Measurements from ENCODE around the gene PCNX1. TPM values are rescaled to one million over a fixed set of nuclear protein-coding genes. Genes with fewer than 3 reads are reported as not detected.
"Not testable (repeated sequence)": the region's sequence is repeated elsewhere in the genome, so short reads cannot be mapped to it uniquely, and the experiment has no call there.

PCNX1 gene
- total RNA-seq, 1 experiment from 2014 or later = 32.7 TPM

DNA sequence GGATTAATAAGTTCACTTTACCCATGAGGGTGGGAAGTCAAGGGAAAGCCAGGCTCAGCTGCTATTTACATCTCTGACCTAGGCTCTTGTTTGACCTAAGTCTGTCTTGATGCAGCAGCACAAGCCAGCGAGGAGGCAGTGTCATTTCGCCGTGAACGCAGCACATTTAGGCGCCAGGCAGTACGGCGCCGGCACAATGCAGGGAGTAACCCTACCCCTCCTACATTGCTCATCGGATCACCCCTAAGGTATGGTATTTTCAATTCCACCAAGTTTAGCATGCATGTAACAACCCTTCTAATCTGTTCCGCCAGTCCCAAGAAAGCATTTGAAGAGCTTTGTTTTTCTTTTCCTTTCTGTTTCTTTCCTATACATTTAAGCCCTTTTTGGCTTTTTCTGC, 81.2 kb downstream of the PCNX1 start:
- H3K27me3 ChIP-seq = no peaks in the 10 kb centered on the region

DNA sequence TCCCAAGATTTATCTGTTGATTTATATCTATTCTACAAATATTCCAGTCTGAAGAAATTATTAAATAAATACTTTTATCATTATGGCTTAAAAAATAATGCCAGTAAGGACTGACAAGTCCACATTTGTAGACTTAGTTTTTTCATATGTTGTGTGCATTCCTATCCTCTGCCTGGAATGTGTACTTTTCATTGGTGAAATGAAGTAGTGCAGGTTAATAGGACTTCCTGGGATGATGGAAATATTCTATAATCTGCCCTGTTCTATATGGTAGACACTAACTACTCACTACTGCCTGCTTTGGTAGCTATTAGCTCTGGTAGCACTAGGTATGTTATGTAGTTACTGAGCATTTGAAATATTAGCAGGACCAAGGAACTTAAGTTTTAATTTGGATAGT, 86.7 kb downstream of the PCNX1 start:
- H3K9me3 ChIP-seq (replicated peaks) = no peaks in the 10 kb centered on the region
- no peak for DNase-seq
- no peak overlapping the region for H3K4me3 ChIP-seq
- 0 out of 2 replicates have a peak, but pooled peaks cover 4% of the 10 kb centered on the region for H3K36me3 ChIP-seq
- H3K27ac ChIP-seq = no peak overlapping the region
- H3K4me1 ChIP-seq = no peaks in the 10 kb centered on the region
- H3K27me3 ChIP-seq = no peaks in the 10 kb centered on the region

More for the DNA sequence above, 81.2 kb downstream of the PCNX1 start:
- no peak for DNase-seq
- no peak overlapping the region for H3K27ac ChIP-seq
- H3K36me3 ChIP-seq = 0 out of 2 replicates have a peak, but pooled peaks cover 7% of the 10 kb centered on the region
- no peaks in the 10 kb centered on the region for H3K4me1 ChIP-seq
- no peak overlapping the region for H3K4me3 ChIP-seq
- no peaks in the 10 kb centered on the region for H3K9me3 ChIP-seq (replicated peaks)

DNA sequence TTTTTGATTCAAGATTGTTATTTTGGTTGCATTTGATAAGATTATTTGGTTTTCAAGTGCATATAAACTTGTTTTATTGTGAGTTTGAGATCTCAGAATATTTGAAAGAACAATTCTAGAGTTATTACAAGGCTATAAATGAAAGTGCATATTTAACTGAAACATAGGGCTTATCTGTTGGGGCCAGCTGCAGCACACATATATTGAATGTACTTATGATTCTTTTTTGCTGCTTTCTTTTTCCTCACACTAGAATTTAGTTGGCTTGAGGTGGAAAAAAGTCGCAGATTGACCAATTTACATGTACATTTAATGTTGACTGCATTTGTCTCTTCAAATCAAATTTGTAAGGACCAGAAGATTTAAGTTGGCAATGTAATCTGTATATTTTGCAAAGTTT, 88.0 kb downstream of the PCNX1 start:
- no peaks in the 10 kb centered on the region for H3K9me3 ChIP-seq (replicated peaks)
- H3K4me3 ChIP-seq = no peak overlapping the region
- H3K36me3 ChIP-seq = 0 out of 2 replicates have a peak, but pooled peaks cover 4% of the 10 kb centered on the region
- DNase-seq = no peak
- no peaks in the 10 kb centered on the region for H3K27me3 ChIP-seq
- H3K4me1 ChIP-seq = no peaks in the 10 kb centered on the region
- H3K27ac ChIP-seq = no peak overlapping the region

DNA sequence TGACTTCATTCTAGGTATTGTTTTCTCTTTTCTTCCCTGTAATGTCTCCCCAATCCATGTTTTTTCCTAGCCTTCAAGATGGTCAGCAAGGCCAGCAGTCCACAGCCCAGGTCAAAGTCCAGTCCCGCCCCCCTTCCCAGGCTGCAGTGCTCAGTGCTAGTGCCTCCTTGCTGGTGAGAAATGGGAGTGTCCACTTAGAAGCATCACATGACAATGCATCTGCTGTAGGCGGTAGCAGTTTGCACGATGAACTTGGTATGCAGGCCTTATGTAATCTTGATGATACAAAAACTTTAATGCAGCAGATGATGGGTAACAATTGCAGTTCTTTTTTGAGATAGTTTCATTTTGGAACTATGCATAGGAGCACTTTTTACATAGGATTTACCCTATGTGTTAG, 88.4 kb downstream of the PCNX1 start:
- Histone ChIP-seq H3K9me3 (replicated peaks) (no peaks in the 10 kb centered on the region), H3K4me1 (no peaks in the 10 kb centered on the region), H3K36me3 (0 out of 2 replicates have a peak, but pooled peaks cover 3% of the 10 kb centered on the region), H3K27me3 (no peaks in the 10 kb centered on the region), H3K4me3 (no peak overlapping the region), H3K27ac (no peak overlapping the region)
- DNase-seq = no peak

DNA sequence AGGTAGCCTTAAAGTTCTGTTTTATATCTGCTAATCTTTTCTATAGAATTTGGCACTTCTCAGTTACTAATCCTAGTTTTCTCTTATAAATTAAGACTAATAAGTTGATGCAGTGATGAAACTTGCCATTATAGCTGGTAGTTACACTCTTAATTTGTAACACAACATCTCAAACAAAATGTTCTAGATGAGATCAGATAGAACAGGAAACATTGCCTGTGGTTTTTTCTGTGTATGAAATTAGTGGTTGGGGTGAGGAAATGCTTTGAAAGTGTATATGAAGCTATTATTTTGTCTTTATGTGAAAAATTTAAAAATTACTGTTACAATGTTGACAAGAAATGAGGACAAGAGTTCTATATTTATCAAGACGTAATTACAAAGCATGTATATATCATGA, 91.9 kb downstream of the PCNX1 start:
- H3K27me3 ChIP-seq = no peaks in the 10 kb centered on the region
- no peaks in the 10 kb centered on the region for H3K4me1 ChIP-seq
- H3K27ac ChIP-seq = no peak overlapping the region
- H3K9me3 ChIP-seq (replicated peaks) = no peaks in the 10 kb centered on the region
- DNase-seq = no peak
- no peak overlapping the region for H3K4me3 ChIP-seq
- no peaks in the 10 kb centered on the region; the same call in 1 of the 2 replicates for H3K36me3 ChIP-seq

DNA sequence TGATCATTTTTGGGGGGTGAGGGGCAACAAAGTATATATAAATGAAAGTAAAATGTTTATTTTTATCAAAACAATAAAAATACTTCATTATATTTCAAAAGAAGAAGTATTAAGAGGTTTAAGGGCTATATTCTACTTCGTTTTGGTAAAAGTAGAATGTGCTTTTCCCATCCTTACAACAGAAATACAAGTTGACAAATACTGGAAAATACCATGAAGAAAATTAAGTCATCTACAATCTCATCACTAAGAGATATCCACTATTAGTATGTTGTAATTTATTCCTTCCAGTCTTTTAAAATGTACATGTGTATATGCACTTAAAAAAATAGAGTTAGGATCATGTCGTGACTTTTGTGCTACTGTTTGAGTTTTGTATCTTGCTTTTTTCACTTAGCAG, 92.8 kb downstream of the PCNX1 start:
- H3K9me3 ChIP-seq (replicated peaks) = no peaks in the 10 kb centered on the region
- H3K4me3 ChIP-seq = no peak overlapping the region
- no peaks in the 10 kb centered on the region; the same call in 1 of the 2 replicates for H3K36me3 ChIP-seq
- no peaks in the 10 kb centered on the region for H3K27me3 ChIP-seq
- H3K27ac ChIP-seq = no peak overlapping the region
- H3K4me1 ChIP-seq = no peaks in the 10 kb centered on the region
- DNase-seq = no peak

DNA sequence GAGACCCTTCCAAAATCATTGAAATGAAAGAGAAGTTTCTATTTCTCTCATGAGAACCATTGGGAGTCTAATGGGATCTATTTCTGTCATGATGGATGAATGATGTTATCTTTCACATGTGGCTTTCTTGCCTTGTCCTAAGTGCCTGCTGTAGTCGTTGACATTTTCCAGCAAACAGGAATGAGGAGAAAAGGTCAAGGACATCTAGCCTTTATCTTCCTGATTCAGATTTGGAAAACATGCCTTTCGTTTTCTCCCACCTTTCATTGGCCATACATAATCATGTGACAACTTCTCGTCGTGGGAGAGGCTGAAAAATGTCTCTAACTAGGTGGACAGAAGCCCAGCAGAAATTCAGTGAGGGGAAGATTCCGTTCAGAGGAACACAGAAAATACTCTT, 94.5 kb downstream of the PCNX1 start:
- no peak for DNase-seq
- Histone ChIP-seq H3K27ac (no peak overlapping the region), H3K4me1 (peaks cover 2% of the 10 kb centered on the region; the same call in 1 of the 2 replicates), H3K9me3 (replicated peaks) (no peaks in the 10 kb centered on the region), H3K36me3 (no peaks in the 10 kb centered on the region; the same call in 1 of the 2 replicates), H3K4me3 (no peak overlapping the region), H3K27me3 (no peaks in the 10 kb centered on the region)

DNA sequence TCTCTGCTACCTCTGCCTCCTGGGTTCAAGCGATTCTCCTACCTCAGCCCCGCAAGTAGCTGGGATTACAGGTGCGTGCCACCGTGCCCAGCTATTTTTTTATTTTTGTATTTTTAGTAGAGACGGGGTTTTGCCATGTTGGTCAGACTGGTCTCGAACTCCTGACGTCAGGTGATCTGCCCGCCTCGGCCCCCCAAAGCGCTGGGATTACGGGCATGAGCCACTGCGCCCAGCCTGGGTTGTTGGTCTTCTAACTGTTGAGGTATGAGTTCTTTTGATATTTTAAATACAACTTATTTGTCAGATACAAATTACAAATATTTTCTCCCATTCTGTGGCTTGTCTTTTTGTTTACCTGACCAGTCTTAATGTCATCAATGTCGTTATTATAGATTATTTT, 95.9 kb downstream of the PCNX1 start:
- peaks cover 4% of the 10 kb centered on the region; the same call in 1 of the 2 replicates for H3K4me1 ChIP-seq
- H3K9me3 ChIP-seq (replicated peaks) = no peaks in the 10 kb centered on the region

DNA sequence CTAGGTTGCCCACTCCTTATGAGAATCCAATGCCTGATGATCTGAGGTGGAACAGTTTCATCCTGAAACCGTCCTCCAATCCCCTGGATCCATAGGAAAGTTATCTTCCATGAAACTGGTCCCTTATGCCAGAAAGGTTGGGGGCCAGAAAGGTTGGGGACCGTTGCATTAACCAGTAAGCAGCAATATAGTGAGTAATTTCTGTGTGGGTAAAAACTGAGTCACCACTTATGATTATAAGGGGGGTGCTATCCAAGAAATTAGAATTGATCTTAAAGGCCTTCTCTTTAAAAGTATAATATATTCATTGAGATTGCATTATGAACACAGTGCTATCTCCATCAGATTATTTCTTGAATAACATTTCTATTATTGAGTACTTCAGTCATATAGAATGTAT, 97.2 kb downstream of the PCNX1 start:
- peaks cover 4% of the 10 kb centered on the region; the same call in 1 of the 2 replicates for H3K4me1 ChIP-seq
- H3K36me3 ChIP-seq = no peaks in the 10 kb centered on the region; the same call in 1 of the 2 replicates
- no peak for DNase-seq
- no peaks in the 10 kb centered on the region for H3K9me3 ChIP-seq (replicated peaks)
- no peaks in the 10 kb centered on the region for H3K27me3 ChIP-seq
- no peak overlapping the region for H3K4me3 ChIP-seq
- H3K27ac ChIP-seq = no peak overlapping the region

More for the DNA sequence above, 95.9 kb downstream of the PCNX1 start:
- Histone ChIP-seq H3K36me3 (no peaks in the 10 kb centered on the region; the same call in 1 of the 2 replicates), H3K4me3 (no peak overlapping the region), H3K27me3 (no peaks in the 10 kb centered on the region), H3K27ac (no peak overlapping the region)
- no peak for DNase-seq

DNA sequence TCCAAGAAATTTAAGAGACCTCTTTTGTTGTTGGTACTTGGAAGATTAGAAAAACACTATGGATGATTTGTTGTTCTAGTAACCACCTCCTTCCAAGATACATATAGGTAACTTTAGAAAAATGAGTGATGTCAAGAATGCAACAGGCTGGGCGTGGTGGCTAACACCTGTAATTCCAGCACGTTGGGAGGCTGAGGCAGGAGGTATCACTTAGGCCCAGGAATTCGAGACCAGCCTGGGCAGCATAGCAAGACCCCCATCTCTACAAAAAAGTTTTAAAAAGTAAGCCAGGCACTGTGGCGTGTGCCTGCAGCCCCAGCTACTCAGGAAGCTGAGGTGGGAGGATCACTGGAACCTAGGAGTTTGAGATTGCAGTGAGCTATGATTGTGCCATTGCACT, 97.8 kb downstream of the PCNX1 start:
- Histone ChIP-seq H3K36me3 (no peaks in the 10 kb centered on the region; the same call in 1 of the 2 replicates), H3K27me3 (no peaks in the 10 kb centered on the region), H3K4me1 (peaks cover 4% of the 10 kb centered on the region; the same call in 1 of the 2 replicates), H3K9me3 (replicated peaks) (no peaks in the 10 kb centered on the region), H3K27ac (no peak overlapping the region), H3K4me3 (no peak overlapping the region)
- DNase-seq = no peak

DNA sequence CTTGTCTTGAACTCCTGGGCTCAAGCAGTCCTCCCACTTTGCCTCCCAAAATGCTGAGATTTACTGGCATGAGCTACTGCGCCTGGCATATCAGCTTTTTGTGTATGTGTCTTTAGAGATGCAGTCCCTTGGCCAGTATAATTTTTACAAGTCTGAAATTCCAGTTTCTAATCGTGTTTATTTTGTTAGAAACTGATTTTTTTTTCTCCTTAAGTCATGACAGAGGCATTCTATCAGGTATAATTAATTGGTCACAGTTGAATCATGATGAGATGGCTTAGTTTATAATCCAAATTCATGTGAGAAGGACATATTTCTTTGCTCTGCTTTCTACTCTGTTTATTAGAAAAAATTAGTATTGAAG, 98.9 kb downstream of the PCNX1 start:
- H3K36me3 ChIP-seq = no peaks in the 10 kb centered on the region; the same call in 1 of the 2 replicates
- H3K9me3 ChIP-seq (replicated peaks) = no peaks in the 10 kb centered on the region
- peaks cover 4% of the 10 kb centered on the region; the same call in 1 of the 2 replicates for H3K4me1 ChIP-seq
- peak overlapping the region; percentile 54 for H3K27ac ChIP-seq
- DNase-seq = peak; percentile 5 to 15
- no peak overlapping the region for H3K4me3 ChIP-seq
- H3K27me3 ChIP-seq = no peaks in the 10 kb centered on the region

DNA sequence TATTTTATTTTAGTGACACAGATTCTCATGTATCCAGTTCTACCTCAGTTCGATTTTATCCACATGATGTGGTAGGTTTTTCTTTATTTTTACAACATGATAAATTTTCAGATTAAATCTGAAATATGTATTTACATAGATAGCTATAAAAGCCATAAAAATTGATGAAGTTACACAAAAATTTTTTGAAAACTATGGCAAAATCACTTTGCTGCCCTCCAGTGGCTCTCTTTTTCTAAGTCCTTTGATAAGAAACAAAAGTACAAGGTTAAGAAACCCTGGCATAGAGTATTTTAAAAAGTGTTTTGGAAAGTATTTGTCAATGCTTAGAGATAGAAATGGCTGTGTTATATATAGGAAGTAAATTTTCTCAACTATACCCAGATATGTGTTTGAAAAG, 104.2 kb downstream of the PCNX1 start:
- DNase-seq = no peak
- no peak overlapping the region for H3K4me3 ChIP-seq
- no peaks in the 10 kb centered on the region for H3K9me3 ChIP-seq (replicated peaks)
- peaks cover 4% of the 10 kb centered on the region; the same call in 1 of the 2 replicates for H3K4me1 ChIP-seq
- H3K36me3 ChIP-seq = peaks cover 8% of the 10 kb centered on the region; the same call in 1 of the 2 replicates
- H3K27ac ChIP-seq = no peak overlapping the region
- no peaks in the 10 kb centered on the region for H3K27me3 ChIP-seq

DNA sequence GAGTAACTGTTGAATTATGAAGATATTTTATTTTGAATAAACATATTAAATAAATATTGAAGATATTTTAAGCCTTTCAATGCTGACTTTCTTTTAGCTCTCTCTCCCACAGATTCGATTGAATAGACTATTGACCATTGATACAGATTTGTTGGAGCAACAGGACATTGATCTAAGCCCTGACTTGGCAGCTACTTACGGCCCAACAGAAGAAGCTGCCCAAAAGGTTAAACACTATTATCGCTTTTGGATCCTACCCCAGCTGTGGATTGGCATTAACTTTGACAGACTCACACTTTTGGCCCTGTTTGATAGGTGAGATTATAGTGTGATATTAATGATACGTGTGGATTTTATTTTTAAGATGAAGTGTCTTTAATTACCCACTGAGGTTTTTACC, 105.6 kb downstream of the PCNX1 start:
- Histone ChIP-seq H3K4me3 (no peak overlapping the region), H3K4me1 (no peaks in the 10 kb centered on the region), H3K9me3 (replicated peaks) (no peaks in the 10 kb centered on the region), H3K27ac (no peak overlapping the region), H3K27me3 (no peaks in the 10 kb centered on the region), H3K36me3 (peaks cover 10% of the 10 kb centered on the region)
- no peak for DNase-seq

DNA sequence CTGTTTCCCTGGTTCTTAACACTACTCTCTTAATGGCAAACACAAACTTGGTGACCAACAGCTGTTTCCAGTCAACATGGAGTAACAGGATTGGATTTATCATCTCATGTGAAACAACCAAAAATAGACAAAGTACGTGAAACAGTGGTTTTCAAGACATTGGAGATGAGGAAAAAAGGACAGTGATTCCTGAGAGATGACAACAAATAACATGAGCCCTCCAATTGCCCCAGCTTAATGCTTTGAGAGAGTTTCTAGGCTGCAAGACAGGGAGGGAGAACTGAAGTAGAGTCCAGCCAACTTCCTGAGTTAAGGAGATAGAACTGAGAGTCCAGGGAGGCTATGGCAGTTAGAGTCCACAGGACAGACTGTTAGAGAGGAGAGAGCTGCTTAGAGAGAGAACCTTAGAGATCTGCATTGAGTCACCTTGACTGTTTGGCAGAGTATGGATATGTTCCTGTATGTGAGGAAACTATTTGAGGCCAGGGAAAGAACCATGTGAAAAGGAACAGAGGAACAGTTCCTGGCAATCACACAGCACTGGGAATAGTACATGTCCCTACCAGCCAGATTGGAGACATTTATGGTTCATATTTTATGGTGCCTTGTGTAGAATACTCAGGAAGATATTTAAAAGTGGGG, 106.4 kb downstream of the PCNX1 start:
- peaks cover 16% of the 10 kb centered on the region for H3K36me3 ChIP-seq
- no peak for DNase-seq

DNA sequence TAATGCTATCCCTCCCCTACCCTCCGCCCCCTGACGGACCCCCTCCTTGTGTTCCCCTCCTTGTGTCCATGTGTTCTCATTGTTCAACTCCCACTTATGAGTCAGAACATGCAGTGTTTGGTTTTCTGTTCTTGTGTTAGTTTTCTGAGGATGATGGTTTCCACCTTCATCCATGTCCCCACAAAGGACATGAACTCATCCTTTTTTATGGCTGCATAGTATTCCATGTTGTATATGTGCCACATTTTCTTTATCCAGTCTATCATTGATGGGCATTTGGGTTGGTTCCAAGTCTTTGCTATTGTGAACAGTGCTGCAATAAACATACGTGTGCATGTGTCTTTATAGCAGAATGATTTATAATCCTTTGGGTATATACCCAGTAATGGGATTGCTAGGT, 112.7 kb downstream of the PCNX1 start:
- peaks cover 11% of the 10 kb centered on the region for H3K4me1 ChIP-seq
- peaks cover 19% of the 10 kb centered on the region for H3K36me3 ChIP-seq
- not testable (repeated sequence) for H3K9me3 ChIP-seq (replicated peaks); H3K4me3 ChIP-seq; H3K27ac ChIP-seq; H3K27me3 ChIP-seq; DNase-seq

More for the DNA sequence above, 106.4 kb downstream of the PCNX1 start:
- Histone ChIP-seq H3K27me3 (no peaks in the 10 kb centered on the region), H3K9me3 (replicated peaks) (no peaks in the 10 kb centered on the region), H3K27ac (no peak overlapping the region), H3K4me3 (no peak overlapping the region), H3K4me1 (no peaks in the 10 kb centered on the region)
